ENCODE data around the gene VPS8. TPM values are rescaled to one million over a fixed set of nuclear protein-coding genes. Genes with fewer than 3 reads are reported as not detected.

Gene VPS8
- total RNA-seq, 6 experiments from 2014 or later = 26.8 to 34.8 (median 33.0) TPM

- Mint-ChIP-seq H3K27ac (no peak overlapping the region), H3K9me3 (no peaks in the 10 kb centered on the region), H3K4me3 (no peak overlapping the region), H3K36me3 (ENCODE audit: low read depth) (no peaks in the 10 kb centered on the region), H3K27me3 (ENCODE audit: insufficient read depth) (peaks cover 27% of the 10 kb centered on the region), H3K4me1 (ENCODE audit: low read depth) (peaks cover 19% of the 10 kb centered on the region)
- DNase-seq = no peak
- TF ChIP-seq CTCF (IDR thresholded peaks at IDR 0.05) = no peak
These were observed 38.4 kb upstream of the VPS8 start for GRCh38 chr3:184773283-184774186.

GRCh38 chr3:184776916-184777315, 35.0 kb upstream of the VPS8 start:
- H3K4me3 Mint-ChIP-seq = no peak overlapping the region
- DNase-seq = no peak
- peaks cover 32% of the 10 kb centered on the region for H3K4me1 Mint-ChIP-seq (ENCODE audit: low read depth)
- H3K9me3 Mint-ChIP-seq = no peaks in the 10 kb centered on the region
- peaks cover 15% of the 10 kb centered on the region for H3K27me3 Mint-ChIP-seq (ENCODE audit: insufficient read depth)
- no peaks in the 10 kb centered on the region for H3K36me3 Mint-ChIP-seq (ENCODE audit: low read depth)
- TF ChIP-seq CTCF (IDR thresholded peaks at IDR 0.05) = no peak
- H3K27ac Mint-ChIP-seq = no peak overlapping the region

- H3K4me3 Mint-ChIP-seq = no peak overlapping the region
- H3K36me3 Mint-ChIP-seq (ENCODE audit: low read depth) = no peaks in the 10 kb centered on the region
- peaks cover 13% of the 10 kb centered on the region for H3K27me3 Mint-ChIP-seq (ENCODE audit: insufficient read depth)
- peak; percentile 91 for DNase-seq
- TF ChIP-seq CTCF (IDR thresholded peaks at IDR 0.05) = peak; percentile 95
- H3K9me3 Mint-ChIP-seq = no peaks in the 10 kb centered on the region
- H3K27ac Mint-ChIP-seq = no peak overlapping the region
- H3K4me1 Mint-ChIP-seq (ENCODE audit: low read depth) = peaks cover 33% of the 10 kb centered on the region
These were observed 34.2 kb upstream of the VPS8 start for GRCh38 chr3:184777566-184778356.

- DNase-seq = no peak
- H3K36me3 Mint-ChIP-seq (ENCODE audit: low read depth) = no peaks in the 10 kb centered on the region
- no peaks in the 10 kb centered on the region for H3K9me3 Mint-ChIP-seq
- H3K27ac Mint-ChIP-seq = no peak overlapping the region
- H3K4me1 Mint-ChIP-seq (ENCODE audit: low read depth) = peaks cover 35% of the 10 kb centered on the region
- H3K4me3 Mint-ChIP-seq = no peak overlapping the region
- no peak for TF ChIP-seq CTCF (IDR thresholded peaks at IDR 0.05)
- peaks cover 12% of the 10 kb centered on the region for H3K27me3 Mint-ChIP-seq (ENCODE audit: insufficient read depth)
These were observed 33.3 kb upstream of the VPS8 start for GRCh38 chr3:184778426-184779332.

- Mint-ChIP-seq H3K4me3 (no peak overlapping the region; the same call in 1 of the 2 replicates), H3K27me3 (ENCODE audit: insufficient read depth) (peaks cover 5% of the 10 kb centered on the region), H3K4me1 (ENCODE audit: low read depth) (peaks cover 36% of the 10 kb centered on the region), H3K9me3 (no peaks in the 10 kb centered on the region), H3K36me3 (ENCODE audit: low read depth) (no peaks in the 10 kb centered on the region), H3K27ac (no peak overlapping the region)
- TF ChIP-seq CTCF (IDR thresholded peaks at IDR 0.05) = no peak
- DNase-seq = peak; percentile 21
These were observed 30.9 kb upstream of the VPS8 start for GRCh38 chr3:184780981-184781515.
